NCI-H1694 treated with DMSO at 0.1 percent for 48 hours (cell line): ENCODE results near the gene FLYWCH2.
"Not testable (repeated sequence)": the region's sequence is repeated elsewhere in the genome, so short reads cannot be mapped to it uniquely, and the experiment has no call there.

Experiments used
- DNase-seq: peaks from one replicate; lab custom pipeline; 2025; lab: John Stamatoyannopoulos, UW

FLYWCH2 gene

DNA sequence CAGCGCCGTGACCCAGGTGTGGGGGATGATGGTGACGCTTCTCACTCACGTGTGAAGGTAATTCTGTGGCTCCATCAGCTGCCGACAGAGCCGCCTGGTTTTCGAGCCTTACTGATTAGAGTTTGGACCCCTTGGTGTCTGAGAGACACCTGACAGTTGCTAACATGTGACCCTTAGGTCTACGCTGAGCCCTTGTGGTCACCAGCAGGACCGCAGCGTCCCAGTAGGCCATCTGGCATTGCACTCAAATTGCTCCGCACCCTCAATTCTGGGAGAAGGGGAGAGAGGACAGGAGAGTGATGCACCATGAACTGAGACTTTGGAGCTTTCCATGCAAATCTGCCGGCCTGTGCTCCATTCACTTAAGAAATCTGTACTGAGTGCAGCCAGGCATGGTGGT, 31.2 kb downstream of the FLYWCH2 start:
- DNase-seq: no peak

DNA sequence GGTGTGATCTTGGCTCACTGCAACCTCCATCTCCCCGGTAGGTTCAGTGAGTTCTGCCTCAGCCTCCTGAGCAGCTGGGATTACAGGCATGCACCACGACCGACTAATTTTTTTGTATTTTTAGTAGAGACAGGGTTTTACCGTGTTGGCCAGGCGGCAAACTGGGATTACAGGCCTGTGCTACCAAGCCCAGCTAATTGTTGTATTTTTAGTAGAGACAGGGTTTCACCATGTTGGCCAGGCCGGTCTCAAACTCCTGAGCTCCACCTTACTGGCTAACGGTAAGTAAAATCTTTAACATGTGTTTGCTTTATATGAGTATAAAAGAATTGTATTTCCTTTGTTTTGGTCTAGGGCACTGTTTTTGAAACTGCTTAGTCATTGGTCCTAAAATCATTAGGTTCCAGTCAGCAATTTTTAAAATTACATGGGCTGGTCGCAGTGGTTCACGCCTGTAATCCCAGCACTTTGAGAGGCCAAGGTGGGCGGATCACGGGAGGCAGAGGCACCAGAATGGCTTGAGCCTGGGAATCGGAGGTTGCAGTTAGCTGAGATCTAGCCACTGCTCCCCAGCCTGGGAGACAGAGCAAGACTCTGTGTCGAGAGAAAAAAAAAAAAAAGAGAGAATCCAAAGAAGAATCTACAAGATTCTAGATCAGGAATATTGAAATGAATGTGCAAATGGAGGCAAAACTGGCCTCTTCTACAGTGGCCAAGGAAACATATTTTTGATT, 32.3 kb downstream of the FLYWCH2 start:
- no peak for DNase-seq

DNA sequence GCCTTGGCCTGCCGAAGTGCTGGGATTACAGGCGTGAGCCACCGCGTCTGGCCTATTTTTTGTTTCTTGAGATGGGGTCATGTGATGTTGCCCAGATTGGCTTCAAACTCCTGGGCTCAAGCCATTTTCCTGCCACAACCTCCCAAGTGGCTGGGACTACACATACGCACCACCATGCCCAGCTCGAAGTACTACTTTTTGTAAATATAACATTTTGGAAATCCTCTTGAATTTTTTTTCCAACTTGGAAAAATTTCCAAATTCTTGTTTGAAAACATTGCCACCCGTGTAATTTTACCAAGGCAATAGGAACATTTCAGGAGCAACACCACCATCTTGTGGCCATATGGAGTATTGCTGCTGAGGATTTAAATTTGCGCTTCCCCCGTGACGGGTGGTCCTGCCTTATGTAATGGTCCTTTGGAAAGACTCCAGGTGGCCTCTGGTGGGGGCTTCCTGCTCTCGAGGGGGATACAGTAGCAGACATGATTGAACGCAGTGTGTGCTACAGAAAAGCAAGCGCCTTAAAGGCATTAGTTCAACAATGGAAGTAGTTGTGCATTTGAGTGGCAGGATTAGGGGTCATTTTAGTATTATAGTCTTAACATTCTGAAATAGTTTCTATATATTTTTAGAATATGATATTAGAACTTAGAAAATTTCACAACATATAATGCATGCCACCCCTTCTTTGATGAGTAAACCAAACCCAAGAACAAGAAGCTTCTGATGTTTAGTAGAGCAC, 36.7 kb downstream of the FLYWCH2 start:
- DNase-seq: peak; percentile 17

DNA sequence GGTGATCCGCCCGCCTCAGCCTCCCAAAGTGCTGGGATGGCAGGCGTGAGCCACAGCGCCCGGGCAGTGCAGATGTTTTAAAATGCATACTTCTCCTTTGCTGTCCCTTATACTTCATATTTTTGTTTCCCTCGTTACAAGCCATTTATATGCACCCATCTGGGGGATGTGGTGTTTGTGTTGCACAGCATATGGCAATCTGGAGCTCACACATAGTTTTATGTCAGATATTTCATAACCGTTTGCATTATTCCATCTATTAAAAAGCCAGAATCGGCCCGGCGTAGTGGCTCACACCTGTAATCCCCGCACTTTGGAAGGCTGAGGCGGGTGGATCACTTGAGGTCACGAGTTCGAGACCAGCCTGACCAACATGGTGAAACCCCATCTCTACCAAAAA, 40.5 kb downstream of the FLYWCH2 start:
- no peak for DNase-seq

DNA sequence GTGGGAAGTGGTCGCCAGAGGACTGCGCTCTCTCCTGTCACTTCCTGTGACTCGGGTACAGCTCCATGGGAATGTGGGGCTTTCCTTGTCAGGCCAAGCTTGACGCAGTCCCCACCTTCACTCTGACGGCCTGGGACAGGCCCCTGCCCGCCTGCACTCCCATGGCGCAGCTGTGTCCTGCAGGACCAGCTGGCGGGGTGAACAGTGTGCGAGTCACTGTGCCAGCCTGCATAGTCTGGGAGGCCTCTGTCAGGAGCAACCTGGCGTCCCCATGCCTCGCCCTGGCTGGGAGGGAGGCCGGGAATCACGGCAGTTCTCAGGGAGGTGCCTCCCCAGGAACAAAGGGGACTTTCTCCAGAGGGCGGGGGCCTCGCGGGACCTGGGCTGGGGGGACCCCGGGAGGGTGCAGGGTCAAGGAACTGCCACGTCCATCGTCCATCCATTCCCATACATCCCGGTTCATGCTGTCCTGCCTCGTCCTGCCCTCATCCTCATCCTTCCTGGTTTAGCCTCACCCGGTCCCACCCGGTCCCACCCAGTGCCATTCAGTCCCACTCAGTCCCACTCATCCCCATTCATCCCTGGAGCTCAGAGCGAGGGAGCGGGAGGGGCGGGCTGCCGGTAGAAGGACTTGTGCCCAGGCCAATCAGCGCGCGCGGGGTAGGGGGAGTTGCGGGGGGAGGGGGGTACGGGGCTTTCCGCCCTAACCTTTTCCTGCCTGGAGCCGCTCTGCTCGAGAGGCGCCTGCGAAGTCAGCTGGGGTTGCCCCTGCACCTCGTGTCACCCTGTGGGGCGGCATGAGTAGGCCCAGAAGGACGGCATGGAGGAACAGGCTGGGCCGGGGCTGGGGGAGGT, 42.1 kb downstream of the FLYWCH2 start:
- peak; percentile 40 for DNase-seq

DNA sequence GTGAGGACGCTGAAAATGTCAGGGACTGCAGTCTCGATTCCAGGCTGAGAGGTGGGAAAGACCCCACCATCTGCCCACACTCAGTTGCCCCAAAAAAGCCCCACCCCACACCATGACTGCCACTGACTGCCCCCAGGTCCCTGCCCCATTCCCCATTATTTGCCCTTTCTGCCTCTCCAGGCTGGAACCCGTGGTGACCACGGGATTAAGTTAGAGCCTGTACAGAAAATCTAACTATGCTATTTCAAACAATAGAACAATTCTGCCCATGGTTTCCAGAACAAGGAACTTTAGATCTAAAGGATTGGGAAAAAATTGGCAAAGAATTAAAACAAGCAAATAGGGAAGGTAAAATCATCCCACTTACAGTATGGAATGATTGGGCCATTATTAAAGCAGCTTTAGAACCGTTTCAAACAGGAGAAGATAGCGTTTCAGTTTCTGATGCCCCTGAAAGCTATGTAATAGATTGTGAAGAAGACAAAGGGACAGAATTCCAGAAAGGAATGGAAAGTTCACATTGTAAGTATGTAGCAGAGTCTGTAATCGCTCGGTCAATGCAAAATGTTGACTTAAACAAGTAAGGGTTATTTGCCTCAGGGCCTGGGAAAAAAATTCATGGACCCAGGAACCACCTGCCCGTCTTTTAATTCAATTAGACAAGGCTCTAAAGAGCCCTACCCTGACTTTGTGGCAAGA, 43.1 kb downstream of the FLYWCH2 start:
- no peak for DNase-seq

DNA sequence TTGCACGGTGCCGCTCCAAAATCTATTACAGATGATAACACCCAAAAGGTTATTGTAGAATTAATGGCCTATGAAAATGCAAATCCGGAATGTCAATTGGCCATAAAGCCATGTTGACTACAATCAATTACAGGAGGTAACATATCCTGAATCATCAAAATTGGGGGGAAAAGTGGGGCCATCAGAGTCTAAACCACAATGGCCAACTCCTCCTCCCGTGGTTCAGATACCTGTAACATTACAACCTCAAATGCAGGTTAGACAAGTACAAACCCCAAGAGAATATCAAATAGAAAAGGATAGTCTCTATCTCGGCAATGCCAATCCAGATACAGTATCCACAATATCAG, 43.6 kb downstream of the FLYWCH2 start:
- DNase-seq: no peak

DNA sequence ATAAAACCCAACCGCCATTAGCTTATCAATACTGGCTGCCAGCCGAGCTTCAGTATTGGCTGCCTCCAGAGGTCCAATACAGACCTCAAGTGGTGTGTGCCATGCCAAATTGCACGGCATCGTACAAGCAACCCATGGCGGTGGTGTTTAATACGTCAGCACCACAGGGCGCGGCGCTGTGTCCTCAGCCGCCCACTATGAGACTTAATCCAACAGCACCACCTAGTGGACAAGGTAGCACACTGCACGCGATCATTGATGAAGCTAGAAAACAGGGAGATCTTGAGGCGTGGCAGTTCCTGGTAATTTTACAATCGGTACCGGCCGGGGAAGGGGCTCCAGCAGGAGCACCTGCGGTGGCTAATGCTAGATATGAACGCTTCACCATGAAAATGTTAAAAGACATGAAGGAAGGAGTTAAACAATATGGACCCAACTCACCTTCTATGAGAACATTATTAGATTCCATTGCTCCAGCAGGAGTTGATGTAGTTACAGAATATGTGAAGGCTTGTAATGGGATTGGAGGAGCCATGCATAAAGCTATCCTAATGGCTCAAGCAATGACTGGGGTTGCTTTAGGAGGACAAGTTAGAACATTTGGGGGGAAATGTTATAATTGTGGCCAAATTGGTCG, 44.1 kb downstream of the FLYWCH2 start:
- peak; percentile 70 for DNase-seq

DNA sequence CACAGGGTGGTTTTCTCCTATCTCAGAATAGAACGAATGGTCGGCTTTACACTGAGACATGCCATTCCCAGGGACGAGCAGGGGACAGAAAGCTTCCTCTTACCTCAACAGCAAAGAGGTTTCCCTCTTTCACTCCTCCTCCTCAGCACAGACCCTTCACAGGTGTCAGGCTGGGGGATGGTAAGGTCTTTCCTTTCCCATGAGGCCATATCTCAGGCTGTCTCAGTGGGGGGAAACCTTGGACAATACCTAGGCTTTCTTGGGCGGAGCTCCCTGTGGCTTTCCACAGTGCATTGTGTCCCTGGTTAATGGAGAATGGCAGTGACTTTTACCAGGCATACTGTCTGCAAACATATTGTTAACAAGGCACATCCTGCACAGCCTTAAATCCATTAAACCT, 45.1 kb downstream of the FLYWCH2 start:
- not testable (repeated sequence) for DNase-seq

DNA sequence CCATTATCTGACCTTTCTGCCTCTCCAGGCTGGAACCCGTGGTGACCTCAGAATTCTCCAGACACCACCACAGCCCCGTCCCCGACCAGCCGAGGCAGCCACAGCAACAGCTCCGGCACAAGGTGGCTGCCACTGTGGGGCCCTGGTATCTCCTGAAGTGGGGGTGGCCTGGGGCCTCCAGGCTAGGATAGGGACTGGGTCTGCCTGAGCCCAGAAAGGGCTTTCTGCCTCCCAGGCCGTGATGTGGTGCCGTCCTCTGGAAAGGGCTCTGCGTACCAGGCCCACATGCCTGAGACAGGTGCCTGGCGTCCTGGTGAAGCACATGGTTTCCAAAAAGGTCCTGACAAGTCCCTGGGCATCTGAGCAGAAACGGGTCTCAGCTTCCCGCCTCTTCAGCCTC, 45.8 kb downstream of the FLYWCH2 start:
- DNase-seq: no peak

DNA sequence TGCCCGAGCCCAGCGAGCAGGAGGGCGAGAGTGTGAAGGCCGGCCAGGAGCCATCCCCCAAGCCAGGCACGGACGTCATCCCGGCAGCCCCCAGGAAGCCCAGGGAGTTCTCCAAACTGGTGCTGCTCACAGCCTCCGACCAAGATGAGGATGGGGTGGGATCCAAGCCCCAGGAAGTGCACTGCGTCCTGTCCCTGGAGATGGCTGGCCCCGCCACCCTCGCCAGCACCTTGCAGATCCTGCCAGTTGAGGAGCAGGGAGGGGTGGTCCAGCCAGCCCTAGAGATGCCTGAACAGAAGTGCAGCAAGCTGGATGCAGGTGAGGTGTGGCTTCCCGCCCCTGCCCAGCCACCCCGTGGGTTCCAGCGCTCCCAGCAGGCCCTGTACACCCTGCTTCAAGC, 46.7 kb downstream of the FLYWCH2 start:
- DNase-seq: no peak

DNA sequence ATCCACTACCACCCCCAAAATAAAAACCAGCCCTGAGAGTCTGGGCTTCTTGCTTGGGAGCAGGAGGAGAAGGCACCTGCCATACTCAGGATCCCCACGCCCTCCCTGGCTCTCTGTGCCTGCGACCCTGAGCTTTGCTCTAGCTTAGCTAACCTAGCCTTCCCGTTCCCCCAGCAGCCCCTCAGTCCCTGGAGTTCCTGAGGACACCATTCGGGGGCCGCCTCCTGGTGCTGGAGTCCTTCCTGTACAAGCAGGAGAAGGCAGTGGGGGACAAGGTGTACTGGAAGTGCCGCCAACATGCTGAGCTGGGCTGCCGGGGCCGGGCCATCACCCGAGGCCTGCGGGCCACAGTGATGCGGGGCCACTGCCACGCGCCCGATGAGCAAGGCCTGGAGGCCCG, 47.2 kb downstream of the FLYWCH2 start:
- no peak for DNase-seq

DNA sequence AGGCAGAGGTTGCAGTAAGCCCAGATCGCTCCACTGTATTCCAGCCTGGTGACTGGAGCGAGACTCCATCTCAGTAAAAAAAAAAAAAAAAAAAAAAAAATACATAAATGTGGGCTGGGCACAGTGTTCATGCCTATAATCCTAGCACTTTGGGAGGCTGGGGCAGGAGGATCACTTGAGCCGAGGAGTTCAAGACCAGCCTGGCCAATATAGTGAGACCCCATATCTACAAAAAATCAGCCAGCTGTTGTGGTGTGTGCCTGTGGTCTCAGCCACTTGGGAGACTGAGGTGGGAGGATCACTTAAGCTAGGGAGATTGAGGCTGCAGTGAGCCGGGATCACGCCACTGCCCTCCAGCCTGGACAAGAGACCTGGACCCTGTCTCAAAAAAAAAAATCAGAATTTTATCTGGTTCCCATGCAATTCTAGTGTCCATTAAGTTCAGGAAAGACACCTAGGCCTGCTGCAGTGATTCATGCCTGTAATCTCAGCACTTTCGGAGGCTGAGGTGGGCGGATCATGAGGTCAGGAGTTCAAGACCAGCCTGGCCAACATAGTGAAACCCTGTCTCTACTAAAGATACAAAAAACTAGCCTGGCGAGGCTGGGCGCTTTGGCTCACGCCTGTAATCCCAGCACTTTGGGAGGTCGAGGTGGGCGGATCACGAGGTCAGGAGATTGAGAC, 48.4 kb downstream of the FLYWCH2 start:
- DNase-seq: not testable (repeated sequence)

DNA sequence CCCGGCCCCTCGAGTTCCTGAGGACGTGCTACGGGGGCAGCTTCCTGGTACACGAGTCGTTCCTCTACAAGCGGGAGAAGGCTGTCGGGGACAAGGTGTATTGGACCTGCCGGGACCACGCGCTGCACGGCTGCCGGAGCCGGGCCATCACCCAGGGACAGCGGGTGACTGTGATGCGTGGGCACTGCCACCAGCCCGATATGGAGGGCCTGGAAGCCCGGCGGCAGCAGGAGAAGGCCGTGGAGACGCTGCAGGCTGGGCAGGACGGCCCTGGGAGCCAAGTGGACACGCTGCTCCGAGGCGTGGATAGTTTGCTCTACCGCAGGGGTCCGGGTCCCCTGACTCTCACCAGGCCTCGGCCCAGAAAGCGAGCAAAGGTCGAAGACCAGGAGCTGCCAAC, 50.1 kb downstream of the FLYWCH2 start:
- no peak for DNase-seq

DNA sequence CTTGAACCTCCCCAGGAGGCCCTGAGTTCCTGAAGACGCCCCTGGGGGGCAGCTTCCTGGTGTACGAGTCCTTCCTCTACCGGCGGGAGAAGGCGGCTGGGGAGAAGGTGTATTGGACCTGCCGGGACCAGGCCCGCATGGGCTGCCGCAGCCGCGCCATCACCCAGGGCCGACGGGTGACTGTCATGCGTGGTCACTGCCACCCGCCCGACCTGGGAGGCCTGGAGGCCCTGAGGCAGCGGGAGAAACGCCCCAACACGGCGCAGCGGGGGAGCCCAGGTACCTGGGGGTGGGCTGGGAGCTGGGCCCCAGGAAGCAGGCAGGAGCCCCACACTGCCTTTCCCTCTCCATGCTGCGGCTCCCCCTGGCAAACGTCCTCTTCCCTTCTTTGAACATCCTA, 50.7 kb downstream of the FLYWCH2 start:
- no peak for DNase-seq

DNA sequence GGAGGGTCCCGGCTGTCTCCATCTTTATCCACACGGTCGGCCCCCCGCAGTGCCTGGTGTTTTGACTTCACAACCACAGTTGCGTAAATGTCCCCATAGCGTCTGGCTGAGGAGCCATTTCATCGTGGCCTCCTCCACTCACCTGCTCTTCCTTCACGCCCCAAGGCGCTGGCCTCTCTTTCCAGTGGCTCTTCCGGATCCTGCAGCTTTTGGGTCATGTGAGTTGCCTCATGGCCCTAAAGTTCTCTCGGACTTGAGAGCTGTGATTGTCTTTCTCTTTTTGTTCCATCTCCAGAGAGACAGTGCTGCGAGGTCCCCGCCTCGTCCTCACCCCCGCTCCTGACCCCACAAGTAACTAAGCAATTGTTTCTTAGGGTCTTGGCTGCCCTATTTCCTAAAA, 51.4 kb downstream of the FLYWCH2 start:
- DNase-seq: no peak

DNA sequence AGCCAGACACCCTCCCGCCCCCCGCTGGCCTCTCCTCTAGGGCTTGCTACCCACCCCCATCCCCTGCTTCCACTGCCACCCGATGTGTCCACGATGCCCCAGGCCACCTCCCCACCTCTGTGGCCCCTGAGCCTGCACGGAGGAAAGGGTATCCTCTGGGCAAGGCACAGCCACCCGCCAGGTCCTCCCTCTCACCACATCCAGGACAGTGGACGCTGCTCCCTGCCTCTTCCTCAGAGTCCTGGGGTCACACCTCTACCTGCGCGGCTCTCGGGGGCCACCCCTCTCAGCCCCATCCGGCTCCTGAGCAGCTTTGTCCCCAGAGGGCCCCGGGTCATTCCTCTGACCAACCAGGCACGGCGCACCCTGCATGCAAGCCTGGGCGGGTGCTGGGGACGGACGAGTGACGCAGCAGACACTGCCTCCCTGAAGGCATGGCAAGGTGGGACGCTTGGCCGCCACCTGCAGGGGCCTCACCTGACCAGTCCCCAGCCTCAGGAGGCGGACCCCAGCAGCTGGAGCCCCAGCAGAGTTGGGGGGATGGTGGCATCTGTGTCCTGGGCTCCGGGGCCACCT, 53.5 kb downstream of the FLYWCH2 start:
- DNase-seq: no peak

DNA sequence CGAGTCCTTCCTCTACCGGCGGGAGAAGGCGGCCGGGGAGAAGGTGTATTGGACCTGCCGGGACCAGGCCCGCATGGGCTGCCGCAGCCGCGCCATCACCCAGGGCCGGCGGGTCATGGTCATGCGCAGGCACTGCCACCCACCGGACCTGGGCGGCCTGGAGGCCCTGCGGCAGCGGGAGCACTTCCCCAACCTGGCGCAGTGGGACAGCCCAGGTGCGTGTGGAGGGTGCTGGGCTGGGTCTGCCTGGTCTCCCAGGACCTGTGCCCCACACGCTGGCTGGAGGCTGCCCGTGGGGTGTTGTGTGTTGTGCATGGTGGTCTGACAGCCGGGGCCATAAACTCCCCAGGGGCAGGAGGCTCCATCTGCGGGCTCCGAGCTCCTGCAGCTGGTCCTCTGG, 54.2 kb downstream of the FLYWCH2 start:
- DNase-seq: no peak

DNA sequence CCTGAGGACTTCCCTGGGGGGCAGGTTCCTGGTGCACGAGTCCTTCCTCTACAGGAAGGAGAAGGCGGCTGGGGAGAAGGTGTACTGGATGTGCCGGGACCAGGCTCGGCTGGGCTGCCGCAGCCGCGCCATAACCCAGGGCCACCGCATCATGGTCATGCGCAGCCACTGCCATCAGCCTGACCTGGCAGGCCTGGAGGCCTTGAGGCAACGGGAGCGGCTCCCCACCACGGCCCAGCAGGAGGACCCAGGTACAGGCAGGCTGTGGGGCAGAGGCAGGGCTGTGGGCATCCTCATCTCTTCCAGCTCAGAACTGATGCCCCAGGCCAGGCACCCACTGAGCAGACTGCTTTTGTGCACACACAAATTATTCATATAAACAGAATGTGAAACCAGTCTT, 55.2 kb downstream of the FLYWCH2 start:
- no peak for DNase-seq

DNA sequence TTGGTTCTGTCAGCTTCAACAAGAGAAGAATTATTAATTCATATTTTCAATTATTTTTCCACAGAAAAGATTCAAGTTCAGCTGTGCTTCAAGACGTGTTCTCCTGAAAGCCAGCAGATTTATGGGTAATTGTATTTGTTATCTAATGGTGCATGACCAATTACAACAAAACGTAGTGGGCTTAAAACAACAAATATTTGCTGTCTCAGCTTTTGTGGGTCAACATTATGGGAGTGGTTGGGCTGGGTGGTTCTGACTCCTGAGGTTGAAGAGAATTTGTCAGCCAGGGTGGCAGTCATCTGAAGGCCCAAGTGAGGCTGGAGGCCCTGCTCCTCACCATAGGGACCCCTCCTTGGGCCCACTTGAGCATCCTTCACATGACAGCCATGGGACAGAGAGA, 57.0 kb downstream of the FLYWCH2 start:
- no peak for DNase-seq

DNA sequence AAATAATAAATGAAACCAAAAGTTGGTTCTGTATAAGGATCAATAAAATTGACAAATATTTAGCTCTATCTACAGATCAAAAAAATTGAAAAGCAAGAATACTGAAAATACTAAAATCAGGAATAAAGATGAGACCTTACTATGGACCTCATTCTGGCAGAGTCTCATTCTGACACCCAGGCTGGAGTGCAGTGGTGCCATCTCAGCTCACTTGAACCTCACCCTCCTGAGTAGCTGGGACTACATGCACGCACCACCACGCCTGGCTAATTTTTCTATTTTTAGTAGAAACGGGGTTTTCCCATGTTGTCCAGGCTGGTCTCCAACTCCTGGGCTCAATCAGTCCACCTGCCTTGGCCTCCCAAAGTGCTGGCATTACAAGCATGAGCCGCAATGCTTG, 59.0 kb downstream of the FLYWCH2 start:
- DNase-seq: no peak
